Activated T-cell treated with anti-CD3 and anti-CD28 coated beads, Interleukin-2, amount 50 U/mL, for 48 hours (primary cell): ENCODE results near the gene TGFBR3L.
"Not testable (repeated sequence)": the region's sequence is repeated elsewhere in the genome, so short reads cannot be mapped to it uniquely, and the experiment has no call there.

Experiments
- DNase-seq, 2 experiments: peaks; one replicate each; pipeline ENCODE4 v3.0.0-alpha.2; 2020

TGFBR3L gene

GRCh38 chr19:7905268-7905667 lies 9.4 kb upstream of the TGFBR3L start:
- DNase-seq = no peak

GRCh38 chr19:7905859-7906258 lies 8.8 kb upstream of the TGFBR3L start:
- DNase-seq = no peak

GRCh38 chr19:7907122-7907521 lies 7.5 kb upstream of the TGFBR3L start:
- DNase-seq = no peak

- DNase-seq = no peak
These were observed 7.1 kb upstream of the TGFBR3L start for GRCh38 chr19:7907544-7907943.

GRCh38 chr19:7908078-7908699 lies 6.4 kb upstream of the TGFBR3L start:
- DNase-seq = no peak

GRCh38 chr19:7908742-7909461 lies 5.7 kb upstream of the TGFBR3L start:
- DNase-seq = no peak

- DNase-seq = no peak
These were observed 5.1 kb upstream of the TGFBR3L start for GRCh38 chr19:7909471-7910067.

- no peak for DNase-seq
These were observed 4.1 kb upstream of the TGFBR3L start for GRCh38 chr19:7910321-7911161.

GRCh38 chr19:7911508-7912143 lies 3.0 kb upstream of the TGFBR3L start:
- DNase-seq = no peak

GRCh38 chr19:7912144-7912696 lies 2.4 kb upstream of the TGFBR3L start:
- no peak for DNase-seq

- DNase-seq = no peak
These were observed 1.7 kb upstream of the TGFBR3L start for GRCh38 chr19:7912697-7913564.

- no peak for DNase-seq
These were observed 978 bp upstream of the TGFBR3L start for GRCh38 chr19:7913652-7914051.

- no peak for DNase-seq
These were observed 531 bp upstream of the TGFBR3L start for GRCh38 chr19:7914099-7914498.

- no peak for DNase-seq
These were observed 846 bp downstream of the TGFBR3L start for GRCh38 chr19:7915250-7916102.

GRCh38 chr19:7916103-7916954 lies 1.7 kb downstream of the TGFBR3L start:
- peak; percentile 65 to 72 for DNase-seq

- no peak for DNase-seq
These were observed 2.3 kb downstream of the TGFBR3L start for GRCh38 chr19:7916955-7917266.

GRCh38 chr19:7917267-7918061 lies 2.8 kb downstream of the TGFBR3L start:
- peak; percentile 66 to 78 for DNase-seq

GRCh38 chr19:7918062-7918614 lies 3.5 kb downstream of the TGFBR3L start:
- not testable (repeated sequence) for DNase-seq
